HG02759 (cell line): ENCODE results near the gene LIX1L.

ENCODE experiments used
- ATAC-seq: cut with Tn5 transposase; IDR thresholded peaks from one replicate; pipeline ENCODE4 v1.9.1; 2021; ENCODE audit warnings: mild to moderate bottlenecking, moderate library complexity; ENCODE audit not compliant: unreplicated experiment

LIX1L gene

DNA sequence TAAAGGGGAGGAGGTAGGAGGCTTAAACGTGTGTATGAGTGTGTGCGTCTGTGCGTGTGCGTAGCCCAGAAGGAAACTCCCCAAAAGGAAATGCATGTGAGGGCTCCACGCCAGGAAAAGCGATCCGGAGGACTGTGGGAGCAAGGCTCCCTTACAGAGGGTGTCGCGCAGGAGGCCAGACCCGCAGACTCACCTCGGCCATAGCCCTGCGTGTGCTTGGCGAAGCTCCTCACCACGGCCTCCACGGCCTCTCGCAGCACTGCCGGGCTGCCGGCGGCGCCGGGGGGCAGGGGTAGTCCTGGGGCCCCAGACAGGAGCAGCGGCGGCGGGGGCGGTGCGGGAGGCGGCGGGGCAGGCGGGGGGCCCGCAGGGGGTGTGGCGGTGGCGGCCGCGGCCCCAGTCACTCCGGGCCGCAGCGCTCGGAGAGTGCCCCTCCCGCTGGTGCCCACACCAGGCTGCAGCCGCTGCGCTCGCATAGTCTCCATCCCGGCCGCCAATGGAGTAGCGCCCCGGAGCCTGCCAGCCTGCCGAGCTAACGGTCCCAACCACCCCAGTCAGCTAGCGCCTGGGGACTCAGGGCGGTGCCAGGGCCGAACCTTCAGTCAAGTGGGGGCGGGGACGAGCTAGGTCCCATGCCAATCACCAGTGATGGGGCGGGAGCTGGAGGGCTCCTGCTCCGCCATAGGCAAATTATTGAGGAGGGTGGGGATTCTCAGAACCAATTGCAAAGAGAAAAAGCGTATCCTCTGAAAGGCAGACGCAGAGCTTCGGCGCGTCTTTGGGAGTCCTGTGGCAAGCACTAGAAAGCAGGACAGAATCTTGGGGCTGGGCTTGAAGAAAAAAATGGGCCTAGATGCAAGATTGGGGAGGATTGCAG lies at the start of gene LIX1L:
TSS of gene LIX1L (minus strand) at position 575 of the 877 bp plus-strand sequence. CDS start at position 485, 90 bp downstream.
- ATAC-seq: peak; percentile 88

GRCh38 chr1:146001709-146002108 lies 43.9 kb upstream of the LIX1L start:
- ATAC-seq: no peak

DNA sequence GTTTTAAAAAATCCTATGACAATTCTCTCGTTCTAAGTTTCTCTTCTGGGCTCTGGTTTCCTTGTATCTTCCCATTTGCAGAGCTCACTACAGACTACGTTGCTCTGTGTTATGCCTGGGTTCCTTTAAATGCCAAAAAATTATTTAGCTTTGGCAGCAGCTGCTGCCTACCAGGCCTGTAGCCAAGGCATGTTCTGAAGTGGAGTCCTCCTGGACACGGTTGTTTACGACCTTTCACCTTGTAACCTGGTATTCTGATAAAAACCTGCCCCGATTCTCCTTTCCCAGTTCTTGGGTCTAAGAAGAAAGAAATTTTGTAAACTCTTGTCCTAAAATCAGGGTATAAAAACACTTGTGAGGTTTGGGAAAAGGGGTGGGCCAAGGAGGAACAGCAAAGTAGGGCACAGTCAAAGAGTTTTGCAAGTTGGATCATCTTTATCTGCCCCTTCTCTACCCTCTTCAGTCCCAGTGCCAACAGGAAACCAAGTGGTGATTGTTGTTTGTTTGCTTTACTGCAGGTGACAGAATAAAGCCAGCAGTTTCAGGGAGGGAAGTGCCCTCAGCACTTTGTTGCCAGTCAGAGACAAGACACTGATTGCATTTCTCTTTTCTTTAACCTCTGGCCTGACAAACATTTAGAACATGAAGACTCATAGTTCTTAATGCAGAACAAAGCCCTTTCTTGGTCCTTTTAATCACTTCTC lies 41.7 kb upstream of the LIX1L start:
- no peak for ATAC-seq

DNA sequence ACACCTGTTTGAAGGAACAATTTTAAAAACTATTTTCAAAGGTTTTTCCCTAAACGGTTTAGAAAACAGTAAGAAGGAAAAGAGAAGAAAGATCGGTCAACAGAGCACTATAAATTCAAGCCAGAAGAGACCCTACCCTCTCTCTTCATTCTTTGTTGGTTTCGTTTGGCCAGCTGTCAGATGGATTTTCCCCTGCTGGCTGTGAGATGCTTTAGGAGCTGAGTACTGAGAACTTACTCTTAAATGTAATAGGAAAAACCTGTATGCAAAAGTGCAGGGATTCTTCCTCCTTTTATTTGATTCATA lies 39.9 kb upstream of the LIX1L start:
- no peak for ATAC-seq

DNA sequence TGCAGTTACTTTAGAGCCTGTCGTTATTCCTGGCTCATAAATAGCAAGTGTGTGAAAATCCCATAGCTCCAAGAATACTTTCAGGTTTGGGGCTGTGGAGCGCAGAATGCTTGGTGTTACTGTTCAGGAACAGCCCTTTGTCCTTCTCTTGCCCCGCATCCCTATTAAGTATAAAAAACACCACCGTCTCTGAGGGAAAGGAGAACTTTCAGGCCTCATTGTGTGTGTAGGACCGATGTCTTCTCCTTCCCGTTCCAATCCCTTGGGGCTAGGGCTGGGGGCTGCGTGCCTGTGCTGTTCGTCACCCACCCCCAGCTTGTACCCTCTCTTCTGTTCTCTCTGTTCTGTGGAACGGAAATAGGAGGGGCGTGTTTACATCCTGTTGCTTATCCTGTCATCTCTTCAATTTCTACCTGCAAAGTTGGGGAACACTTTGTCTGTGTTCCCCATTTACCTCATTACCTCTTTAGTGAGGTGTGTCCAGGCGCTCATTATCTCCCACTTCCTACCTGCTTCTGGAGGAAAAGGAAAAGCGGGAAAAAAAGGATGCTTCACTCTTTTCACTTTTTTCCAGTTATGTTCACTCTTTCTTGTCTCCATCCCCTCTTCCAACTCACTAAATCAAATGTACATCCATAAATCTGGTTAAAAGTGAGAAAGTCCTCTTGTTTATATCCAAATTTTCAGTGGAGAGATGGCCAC lies 39.4 kb upstream of the LIX1L start:
- peak; percentile 33 for ATAC-seq

DNA sequence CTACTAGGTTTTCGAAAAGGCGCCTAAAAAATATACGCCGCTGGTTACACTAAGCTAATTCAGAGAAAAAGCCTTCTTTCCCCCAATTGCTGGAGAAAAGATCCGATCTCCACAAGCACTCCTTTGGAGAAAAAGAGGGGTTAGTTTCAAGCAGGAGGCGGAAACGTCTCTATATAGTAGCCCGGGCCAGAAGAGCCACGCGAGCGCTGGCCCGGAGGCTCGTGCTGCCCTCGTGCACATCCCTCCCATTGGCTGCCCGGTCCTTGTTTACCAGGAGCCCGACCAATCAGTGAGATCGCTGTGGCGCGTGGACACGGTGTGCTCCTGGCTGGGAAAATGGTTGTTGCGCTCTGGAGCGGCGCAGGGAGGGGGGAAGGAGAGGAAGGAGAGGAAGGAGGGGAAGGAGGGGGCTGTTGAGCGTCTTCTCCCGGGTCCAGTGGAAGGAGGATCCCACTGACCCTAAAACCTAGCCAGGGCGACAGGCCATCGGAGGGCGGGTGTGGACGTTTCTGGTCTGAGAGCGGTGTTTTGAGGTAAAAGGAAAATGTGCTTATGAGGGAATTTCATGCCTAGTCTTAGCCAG lies 38.7 kb upstream of the LIX1L start, which contains the start of gene TXNIP:
TSS of gene TXNIP (minus strand) at position 147 of the 583 bp plus-strand sequence. CDS start 313 bp downstream, outside the sequence.
- peak; percentile 94 for ATAC-seq

GRCh38 chr1:145995964-145996432 lies 38.2 kb upstream of the LIX1L start:
- no peak for ATAC-seq

GRCh38 chr1:145995148-145995881 lies 37.5 kb upstream of the LIX1L start:
- no peak for ATAC-seq

- no peak for ATAC-seq
These were observed 36.7 kb upstream of the LIX1L start for GRCh38 chr1:145994391-145995120.

GRCh38 chr1:145993618-145994390 lies 36.0 kb upstream of the LIX1L start:
- no peak for ATAC-seq

- ATAC-seq: no peak
These were observed 35.3 kb upstream of the LIX1L start for GRCh38 chr1:145992958-145993617.

GRCh38 chr1:145992502-145992936 lies 34.7 kb upstream of the LIX1L start:
- no peak for ATAC-seq

DNA sequence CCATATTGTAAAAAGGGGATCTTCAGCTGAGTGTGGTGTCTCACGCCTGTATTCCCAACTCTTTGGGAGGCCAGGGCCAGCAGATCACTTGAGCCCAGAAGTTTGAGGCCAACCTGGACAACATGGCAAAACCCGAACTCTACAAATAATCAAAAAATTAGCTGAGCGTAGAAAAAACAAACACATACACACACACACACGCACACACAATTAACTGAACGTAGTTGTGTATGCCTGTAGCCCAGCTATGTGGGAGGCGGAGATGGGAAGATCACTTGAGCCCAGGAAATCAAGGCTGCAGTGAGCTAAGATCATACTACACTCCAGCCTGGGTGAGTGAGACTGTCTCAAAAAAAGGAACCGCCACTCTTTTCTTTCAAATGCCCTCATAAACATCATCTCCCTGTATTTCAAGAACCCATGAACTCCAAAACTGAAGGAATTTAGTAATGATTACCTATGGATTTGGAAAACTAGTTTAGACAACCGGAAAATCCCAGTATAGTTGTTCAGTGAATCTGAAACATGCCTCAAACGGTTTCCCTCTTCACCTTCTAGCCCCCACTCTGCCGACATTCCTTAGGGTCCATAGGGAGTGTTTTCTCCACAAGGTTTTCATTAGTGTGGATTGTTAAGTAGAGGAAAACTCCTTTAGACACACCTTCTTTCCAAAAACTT lies 34.1 kb upstream of the LIX1L start:
- no peak for ATAC-seq

- no peak for ATAC-seq
These were observed 32.5 kb upstream of the LIX1L start for GRCh38 chr1:145990249-145990855.

DNA sequence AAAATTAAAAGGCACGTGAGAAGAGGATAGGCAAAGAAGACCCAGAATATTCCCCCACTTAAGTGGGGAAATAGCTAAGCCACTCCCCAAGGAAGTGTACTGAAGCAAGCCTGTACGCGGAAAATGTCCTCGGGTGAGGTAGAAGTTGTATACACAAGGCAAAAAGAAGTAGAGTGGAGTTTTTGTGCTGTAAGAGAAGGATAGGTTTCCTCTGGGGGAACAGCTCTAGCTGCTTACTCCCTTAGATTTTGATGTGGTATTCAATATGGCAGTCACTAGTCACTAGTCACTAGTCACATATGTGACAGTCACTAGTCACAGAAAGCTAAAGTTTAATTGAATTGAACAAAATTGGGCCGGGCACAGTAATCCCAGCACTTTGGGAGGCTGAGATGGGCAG lies 31.0 kb upstream of the LIX1L start:
- ATAC-seq: no peak

DNA sequence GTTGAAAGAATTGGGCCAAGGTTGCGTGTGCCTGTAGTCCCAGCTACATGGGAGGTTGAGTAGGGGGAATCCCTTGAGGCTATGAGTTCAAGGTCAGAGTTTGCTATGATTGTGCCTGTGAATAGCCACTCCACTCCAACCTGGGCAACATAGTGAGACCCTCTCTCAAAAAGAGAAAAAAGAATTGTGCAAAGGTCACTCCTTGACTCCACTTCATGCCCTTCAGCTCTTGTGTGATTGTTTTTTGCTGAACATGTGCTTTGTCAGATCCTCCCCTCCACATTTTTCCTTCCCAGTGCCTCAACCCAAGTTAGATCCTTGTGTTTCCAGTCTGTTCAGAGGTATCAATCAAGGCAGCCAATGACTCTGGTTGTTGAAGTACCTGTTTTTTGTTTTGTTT lies 30.1 kb upstream of the LIX1L start:
- ATAC-seq: no peak

DNA sequence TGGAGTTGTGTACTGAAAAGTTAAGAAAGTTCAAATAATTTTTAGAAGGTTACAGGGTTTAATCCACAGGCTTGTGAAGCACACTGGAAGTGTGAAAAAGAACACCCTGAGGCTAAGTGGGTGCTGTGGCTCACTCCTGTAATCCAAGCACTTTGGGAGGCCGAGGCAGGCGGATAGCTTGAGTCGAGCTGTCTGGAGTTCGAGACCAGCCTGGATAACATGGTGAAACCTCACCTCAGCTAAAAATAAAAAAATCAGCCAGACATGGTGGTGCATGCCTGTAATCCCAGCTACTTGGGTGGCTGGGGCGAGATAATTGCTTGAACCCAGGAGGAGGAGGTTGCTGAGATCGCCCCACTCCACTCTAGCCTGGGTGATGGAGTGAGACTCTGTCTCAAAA lies 28.7 kb upstream of the LIX1L start:
- ATAC-seq: no peak
